H1 (cell line): ENCODE data around the gene SCARB1. TPM values are rescaled to one million over a fixed set of nuclear protein-coding genes. Genes with fewer than 3 reads are reported as not detected.

ENCODE experiments used
- CTCF ChIA-PET: fragments of 300-600 bp; sonication (Branson Sonifier 250); formaldehyde crosslinking; loops from one replicate; lab custom pipeline; 2021; ENCODE audit not compliant: partially characterized antibody; lab: Charles Lee
- POLR2A ChIA-PET: fragments of 300-600 bp; sonication (Branson Sonifier 250); formaldehyde crosslinking; loops from one replicate; lab custom pipeline; 2021; ENCODE audit warnings: inconsistent platforms; ENCODE audit not compliant: partially characterized antibody; lab: Charles Lee
- DNase-seq, 2 experiments: peaks; one replicate each; pipeline versions ENCODE4 v3.0.0 to v3.0.0-alpha.2; 2010 to 2022; ENCODE audit warnings: low spot score in 2 of 2, low read depth in 1 of 2, mixed read lengths in 1 of 2
- FAIRE-seq: peaks from 2 replicates; lab custom pipeline; 2011; peaks lifted over from hg19 to GRCh38; lab: Jason Lieb, UNC
- H2AFZ ChIP-seq: 2 replicates; pipeline ENCODE4 v1.8.1; 2012; ENCODE audit warnings: low read length, inconsistent platforms
- H2AK5ac ChIP-seq: 2 replicates; pipeline ENCODE4 v1.6.1; 2013; ENCODE audit warnings: low read depth, low read length
- H2BK120ac ChIP-seq: replicated peaks from 2 replicates; pipeline ENCODE3; 2013; ENCODE audit warnings: low read depth, low read length, inconsistent platforms
- H2BK12ac ChIP-seq: 2 replicates; pipeline ENCODE4 v1.6.1; 2013; ENCODE audit warnings: low read depth, low read length
- H2BK15ac ChIP-seq: 2 replicates; pipeline ENCODE4 v1.6.1; 2013; ENCODE audit warnings: low read length
- H2BK20ac ChIP-seq: 2 replicates; pipeline ENCODE4 v1.6.1; 2013; ENCODE audit warnings: low read length
- H2BK5ac ChIP-seq: 2 replicates; pipeline ENCODE4 v1.6.1; 2013; ENCODE audit warnings: low read depth, low read length
- H3K14ac ChIP-seq: 2 replicates; pipeline ENCODE4 v1.6.1; 2013; ENCODE audit warnings: inconsistent platforms; ENCODE audit not compliant: insufficient read length
- H3K18ac ChIP-seq: 2 replicates; pipeline ENCODE4 v1.6.1; 2013; ENCODE audit warnings: low read length; ENCODE audit errors: extremely low read depth
- H3K23ac ChIP-seq: 2 replicates; pipeline ENCODE4 v1.6.1; 2013; ENCODE audit warnings: inconsistent platforms; ENCODE audit not compliant: insufficient read length
- H3K23me2 ChIP-seq: 2 replicates; pipeline ENCODE4 v1.6.1; 2013; ENCODE audit warnings: low read depth, low read length
- H3K27ac ChIP-seq: 2 replicates; pipeline ENCODE4 v1.6.1; 2011; ENCODE audit warnings: low read depth, low read length, inconsistent platforms
- H3K27me3 ChIP-seq, 4 experiments: replicated peaks in 1 of 4; 1 replicate in 1 of 4; 2 replicates in 3 of 4; pipeline versions ENCODE4 v1.6.1 to v1.8.1; 2011 to 2013; ENCODE audit warnings: low read length in 3 of 4, mild to moderate bottlenecking in 3 of 4, inconsistent platforms in 2 of 4, mixed read lengths in 2 of 4, moderate library complexity in 1 of 4; ENCODE audit not compliant: control insufficient read depth in 3 of 4, insufficient read depth in 3 of 4; ENCODE audit errors: extremely low read depth in 1 of 4
- H3K36me3 ChIP-seq, 4 experiments: 2 replicates each; pipeline versions ENCODE4 v1.6.1 to v1.8.1; 2011 to 2013; ENCODE audit warnings: mild to moderate bottlenecking in 4 of 4, low read length in 3 of 4, moderate library complexity in 2 of 4, control low read depth in 1 of 4, inconsistent platforms in 1 of 4; ENCODE audit not compliant: insufficient read depth in 4 of 4, control insufficient read depth in 2 of 4
- H3K4ac ChIP-seq: replicated peaks from 2 replicates; pipeline ENCODE3; 2013; ENCODE audit warnings: low read length, low read depth, mixed read lengths, inconsistent platforms; ENCODE audit not compliant: insufficient read length
- H3K4me1 ChIP-seq, 4 experiments: replicated peaks in 1 of 4; 1 replicate in 1 of 4; 2 replicates in 3 of 4; pipeline versions ENCODE4 v1.6.1 to v1.8.1; 2011 to 2013; ENCODE audit warnings: low read length in 3 of 4, inconsistent platforms in 2 of 4, mixed read lengths in 1 of 4; ENCODE audit not compliant: insufficient read depth in 4 of 4, control insufficient read depth in 3 of 4
- H3K4me2 ChIP-seq, 2 experiments: 2 replicates each; pipeline versions ENCODE4 v1.6.1 to v1.8.1; 2011 to 2013; ENCODE audit warnings: low read depth in 2 of 2, low read length in 2 of 2, control low read depth in 1 of 2, inconsistent platforms in 1 of 2, mild to moderate bottlenecking in 1 of 2; ENCODE audit not compliant: insufficient read depth in 1 of 2
- H3K4me3 ChIP-seq, 4 experiments: fragments of 200-600, 300-600 bp in 1 of 4; sonication (generic), shearing (Covaris generic), sonication (Bioruptor Twin) in 1 of 4; 2 replicates each; pipeline versions ENCODE4 v1.5.1 to v1.8.1; 2011 to 2016; ENCODE audit warnings: low read length in 4 of 4, low read depth in 3 of 4, control low read depth in 2 of 4, inconsistent platforms in 2 of 4, mild to moderate bottlenecking in 2 of 4, mixed read lengths in 1 of 4, moderate library complexity in 1 of 4; ENCODE audit not compliant: insufficient read depth in 2 of 4; ENCODE audit errors: extremely low read depth in 1 of 4
- H3K56ac ChIP-seq: replicated peaks from 2 replicates; pipeline ENCODE3; 2013; ENCODE audit warnings: low read depth, mild to moderate bottlenecking, mixed read lengths, low read length, inconsistent platforms; ENCODE audit not compliant: insufficient read length
- H3K79me1 ChIP-seq: 2 replicates; pipeline ENCODE4 v1.6.1; 2013; ENCODE audit warnings: low read depth, low read length, control low read depth
- H3K79me2 ChIP-seq, 2 experiments: 2 replicates each; pipeline versions ENCODE4 v1.6.1 to v1.8.1; 2012 to 2013; ENCODE audit warnings: low read length in 2 of 2, mild to moderate bottlenecking in 2 of 2, inconsistent platforms in 1 of 2; ENCODE audit not compliant: insufficient read depth in 2 of 2, control insufficient read depth in 1 of 2
- H3K9ac ChIP-seq, 4 experiments: replicated peaks in 1 of 4; 1 replicate in 1 of 4; 2 replicates in 3 of 4; pipeline versions ENCODE4 v1.6.1 to v1.8.1; 2011 to 2013; ENCODE audit warnings: low read depth in 3 of 4, low read length in 3 of 4, control low read depth in 2 of 4, mild to moderate bottlenecking in 2 of 4, moderate library complexity in 2 of 4, inconsistent platforms in 1 of 4; ENCODE audit errors: extremely low read depth in 1 of 4
- H3K9me3 ChIP-seq, 2 experiments: 2 replicates each; pipeline versions ENCODE4 v1.6.1 to v1.8.1; 2012 to 2013; ENCODE audit warnings: mild to moderate bottlenecking in 2 of 2, moderate library complexity in 2 of 2, control low read depth in 1 of 2, inconsistent platforms in 1 of 2, low read depth in 1 of 2, low read length in 1 of 2, mixed read lengths in 1 of 2; ENCODE audit not compliant: insufficient read depth in 2 of 2
- H4K20me1 ChIP-seq, 2 experiments: replicated peaks in 1 of 2; 2 replicates each; pipeline versions ENCODE3 to v1.8.1; 2011 to 2013; ENCODE audit warnings: inconsistent platforms in 2 of 2, low read length in 2 of 2, mild to moderate bottlenecking in 1 of 2; ENCODE audit not compliant: insufficient read depth in 2 of 2, control insufficient read depth in 1 of 2
- H4K5ac ChIP-seq: 2 replicates; pipeline ENCODE4 v1.6.1; 2013; ENCODE audit warnings: low read length, low read depth, mixed read lengths, inconsistent platforms; ENCODE audit not compliant: insufficient read length
- H4K8ac ChIP-seq: 2 replicates; pipeline ENCODE4 v1.8.0; 2013; ENCODE audit warnings: mild to moderate bottlenecking, moderate library complexity, low read length, inconsistent platforms; ENCODE audit not compliant: insufficient read depth; ENCODE audit errors: extremely low read depth
- H4K91ac ChIP-seq: replicated peaks from 2 replicates; pipeline ENCODE3; 2013; ENCODE audit warnings: low read length, mixed read lengths, inconsistent platforms; ENCODE audit not compliant: insufficient read length
- BACH1 ChIP-seq: IDR thresholded peaks from 2 replicates; pipeline ENCODE4 v1.6.1; 2012; ENCODE audit warnings: low read length, improper control_type of control experiment
- EP300 ChIP-seq, 2 experiments: IDR thresholded peaks; 1 replicate in 1 of 2; 2 replicates in 1 of 2; pipeline ENCODE4 v1.6.1; 2011 to 2012; ENCODE audit warnings: low read depth in 2 of 2, low read length in 2 of 2, mild to moderate bottlenecking in 2 of 2, borderline replicate concordance in 1 of 2, inconsistent platforms in 1 of 2, moderate library complexity in 1 of 2
- HDAC6 ChIP-seq: IDR thresholded peaks from one replicate; pipeline ENCODE4 v1.7.1; 2012; ENCODE audit warnings: low read depth, mild to moderate bottlenecking, inconsistent platforms, low read length, moderate library complexity
- KDM1A ChIP-seq: fragments of 200-600, 300-600 bp; sonication (generic); IDR thresholded peaks from 2 replicates; pipeline ENCODE4 v1.7.1; 2016; ENCODE audit warnings: mild to moderate bottlenecking, low read length, borderline replicate concordance
- KDM5A ChIP-seq: fragments of 200-600 bp; IDR thresholded peaks from 2 replicates; pipeline ENCODE4 v1.7.1; 2012; ENCODE audit warnings: mild to moderate bottlenecking, low read length, inconsistent platforms, mixed read lengths
- POLR2A ChIP-seq, 2 experiments: IDR thresholded peaks; 1 replicate in 1 of 2; 2 replicates in 1 of 2; pipeline ENCODE4 v1.6.1; 2011; ENCODE audit warnings: low read depth in 2 of 2, low read length in 2 of 2, mild to moderate bottlenecking in 2 of 2; ENCODE audit errors: control extremely low read depth in 1 of 2
- RBBP5 ChIP-seq: IDR thresholded peaks from 2 replicates; pipeline ENCODE4 v1.7.1; 2012; ENCODE audit warnings: low read depth, mild to moderate bottlenecking, inconsistent platforms, low read length, moderate library complexity, borderline replicate concordance
- SRF ChIP-seq: IDR thresholded peaks from 2 replicates; pipeline ENCODE4 v1.6.1; 2011; ENCODE audit warnings: mild to moderate bottlenecking, low read depth, low read length, moderate library complexity
- TAF7 ChIP-seq: optimal IDR thresholded peaks from 2 replicates; pipeline ENCODE3; 2011; ENCODE audit warnings: low read depth, mild to moderate bottlenecking, inconsistent platforms, low read length, moderate library complexity, borderline replicate concordance
- WGBS, 2 experiments: shearing (Covaris generic) in 1 of 2; methylation state at CpG; one replicate each; pipeline versions ENCODE4 v1.1.6 to v1.1.7; 2013 to 2015; ENCODE audit warnings: low lambda C conversion rate in 2 of 2, mixed read lengths in 2 of 2, inconsistent platforms in 1 of 2, low coverage in 1 of 2, missing lambda C conversion rate in 1 of 2; ENCODE audit not compliant: insufficient replicate concordance in 2 of 2, insufficient coverage in 1 of 2, insufficient read length in 1 of 2; ENCODE audit errors: extremely low coverage in 1 of 2, missing lambda C conversion rate in 1 of 2; 5-methylcytosine and 5-hydroxymethylcytosine counted together
- polyA plus RNA-seq, 7 experiments: library from polyadenylated mRNA; depleted of rRNA in 3 of 7; stranded (reverse) in 5 of 7; unstranded in 2 of 7; fragments of >200 nt in 5 of 7; fragments of 200-250 nt in 2 of 7; gene quantifications; 1 replicate in 5 of 7; 2 replicates in 1 of 7; 4 replicates in 1 of 7; pipeline versions ENCODE4 v1.2.1 to v1.2.3, GENCODE V29; 2011 to 2013; ENCODE audit warnings: missing spikeins in 2 of 7, mixed read lengths in 2 of 7
- total RNA-seq: library from RNA; stranded (reverse); fragmentation: NEBNext Ultra II Directional; extraction: Animal tissue kit (Norgen Biotek cat#: 25700); gene quantifications from 2 replicates; pipeline ENCODE4 v1.2.1, GENCODE V29; 2021

SCARB1 gene
- total and polyA plus RNA-seq, 2 of the 8 experiments (the other 6 are each of a cell fraction or from before 2014, with no cell fraction given) = 45.3 to 57.1 TPM

- WGBS, 2 experiments = 91% methylated on average over 14 of the region's 14 CpGs; no CpG with 5 or more reads in 1 of the 2 experiments
- H3K27ac ChIP-seq = no peak overlapping the region
- peaks cover 0 to 14% of the 10 kb centered on the region in 2 experiments for H3K79me2 ChIP-seq
These were observed 6.9 kb downstream of the SCARB1 start for GRCh38 chr12:124856842-124857178.

More at GRCh38 chr12:124856842-124857178, 6.9 kb downstream of the SCARB1 start:
- ChIA-PET CTCF (interaction anchor here (1.0 to 2.5 kb wide), 6 partner anchors 12 to 50 kb away, joined by 3 to 6 read pairs (median 4); no protein-coding TSS in a partner anchor), POLR2A (interaction anchor here (1.9 to 2.1 kb wide), 2 partner anchors 9 to 54 kb away, joined by 5 read pairs; no protein-coding TSS in a partner anchor)
- Histone ChIP-seq H3K56ac (no peak overlapping the region), H2AK5ac (no peak overlapping the region), H2AFZ (no peak overlapping the region), H3K4ac (no peak overlapping the region), H3K36me3 (peaks cover 0 to 2% (median 0%) of the 10 kb centered on the region in 4 experiments; a peak in 1 of 8 replicates), H4K20me1 (peaks cover 0 to 8% of the 10 kb centered on the region in 2 experiments), H3K79me1 (peaks cover 19% of the 10 kb centered on the region), H3K4me1 (no peaks in the 10 kb centered on the region; a peak in 1 of 7 replicates), H3K23ac (no peak overlapping the region), H3K9me3 (no peaks in the 10 kb centered on the region), H3K23me2 (no peaks in the 10 kb centered on the region), H2BK5ac (no peak overlapping the region; the same call in 1 of the 2 replicates), H3K4me2 (no peak overlapping the region), H2BK120ac (no peak overlapping the region), H2BK15ac (no peak overlapping the region), H3K27me3 (no peaks in the 10 kb centered on the region), H2BK20ac (no peak overlapping the region), H4K91ac (no peak overlapping the region), H3K18ac (no peak overlapping the region), H3K4me3 (no peak overlapping the region), H4K8ac (no peak overlapping the region), H3K9ac (no peak overlapping the region), H2BK12ac (no peak overlapping the region), H3K14ac (no peak overlapping the region), H4K5ac (no peak overlapping the region)
- DNase-seq = no peak
- no peak for FAIRE-seq
- TF ChIP-seq SRF (no peak), KDM5A (no peak), TAF7 (no peak), BACH1 (no peak), KDM1A (no peak), POLR2A (IDR thresholded peaks at IDR 0.05; ENCODE audit: control extremely low read depth in 1 of 2, low read depth in 2 of 2, low read length in 2 of 2) (no peak), HDAC6 (no peak), RBBP5 (no peak), EP300 (IDR thresholded peaks at IDR 0.05; ENCODE audit: borderline replicate concordance in 1 of 2, low read depth in 2 of 2, low read length in 2 of 2) (no peak)
